Hepatic stellate cell (primary cell): ENCODE results near the gene KCNJ15.

Experiments used
- DNase-seq: peaks from one replicate; pipeline ENCODE4 v3.0.0; 2011; ENCODE audit warnings: low spot score

The KCNJ15 gene

GRCh38 chr21:38299671-38300070, 42.9 kb downstream of the KCNJ15 start:
- no peak for DNase-seq

DNA sequence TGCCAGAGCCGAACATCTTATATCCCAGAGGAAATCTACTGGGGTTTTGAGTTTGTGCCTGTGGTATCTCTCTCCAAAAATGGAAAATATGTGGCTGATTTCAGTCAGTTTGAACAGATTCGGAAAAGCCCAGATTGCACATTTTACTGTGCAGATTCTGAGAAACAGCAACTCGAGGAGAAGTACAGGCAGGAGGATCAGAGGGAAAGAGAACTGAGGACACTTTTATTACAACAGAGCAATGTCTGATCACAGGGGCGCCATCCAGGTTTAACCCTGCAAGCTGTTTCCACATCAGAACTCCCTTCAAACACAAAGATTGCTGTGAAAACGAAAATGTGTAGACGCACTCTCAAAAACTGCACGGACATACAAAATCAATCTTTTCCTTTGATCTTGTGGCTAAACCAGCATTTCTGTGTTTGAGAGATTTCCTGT, 43.4 kb downstream of the KCNJ15 start:
- no peak for DNase-seq

GRCh38 chr21:38301321-38302214, 44.8 kb downstream of the KCNJ15 start:
- no peak for DNase-seq

GRCh38 chr21:38303300-38303699, 46.5 kb downstream of the KCNJ15 start:
- DNase-seq, result peak; percentile 53

GRCh38 chr21:38306433-38307141, 49.8 kb downstream of the KCNJ15 start:
- DNase-seq, result peak; percentile 44

DNA sequence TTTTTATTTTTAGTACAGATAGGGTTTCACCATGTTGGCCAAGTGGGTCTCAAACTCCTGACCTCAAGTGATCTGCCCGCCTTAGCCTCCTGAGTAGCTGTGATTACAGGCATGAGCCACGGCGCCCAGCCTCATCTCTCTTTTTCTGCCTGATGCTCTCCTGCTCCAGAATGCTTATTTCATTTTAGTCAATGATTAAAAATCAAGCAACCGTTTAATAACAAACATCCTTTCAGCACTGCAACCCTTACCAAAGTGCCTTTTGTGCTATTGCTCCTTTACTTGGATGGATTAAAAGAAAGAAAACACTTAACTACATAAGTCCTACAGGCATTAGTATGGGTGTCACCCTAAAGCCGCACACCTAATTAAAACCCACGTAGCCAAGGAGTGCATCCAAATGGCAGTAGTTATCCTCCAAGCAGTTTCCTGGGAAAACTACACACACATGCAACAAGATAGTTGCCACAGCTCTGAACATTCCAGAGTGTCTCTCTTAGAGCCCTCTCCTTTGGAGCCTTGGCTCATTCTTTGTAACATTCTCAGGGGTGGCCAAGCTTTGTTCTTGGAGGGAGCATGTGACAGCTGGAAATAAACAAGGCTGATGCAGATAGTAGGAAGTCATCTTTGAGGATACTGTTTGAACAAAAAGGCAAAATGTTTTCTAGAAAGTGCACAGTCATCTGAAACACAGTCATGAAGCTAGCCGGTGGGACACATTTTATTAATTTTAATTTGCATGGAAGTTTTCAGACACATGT, 51.2 kb downstream of the KCNJ15 start:
- no peak for DNase-seq

DNA sequence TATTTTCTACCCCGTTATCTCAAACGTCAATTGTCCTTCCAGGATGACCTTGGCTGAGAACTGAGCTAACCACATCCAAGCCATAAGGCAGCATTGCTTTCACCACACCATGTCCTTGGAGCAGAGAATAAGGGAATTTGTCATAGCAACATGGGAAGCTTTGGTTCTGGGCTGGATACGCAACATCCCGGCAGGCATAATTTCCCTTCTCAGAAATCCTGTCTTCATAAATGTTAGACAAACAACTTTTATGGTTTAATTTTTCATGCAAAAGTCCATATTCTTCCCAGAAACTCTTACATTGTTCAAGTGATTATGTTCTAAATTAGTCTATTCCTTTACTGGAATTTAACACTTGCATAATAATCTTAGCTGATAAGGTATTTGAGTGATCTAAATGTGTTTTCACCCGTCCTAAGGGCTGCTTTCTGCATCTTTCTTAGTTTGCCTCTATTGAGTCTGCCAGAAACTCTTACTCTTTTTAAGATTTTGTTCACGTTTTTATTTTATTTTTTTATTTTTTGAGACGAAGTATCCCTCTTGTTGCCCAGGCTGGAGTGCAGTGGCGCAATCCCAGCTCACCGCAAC, 51.8 kb downstream of the KCNJ15 start:
- DNase-seq, result no peak

DNA sequence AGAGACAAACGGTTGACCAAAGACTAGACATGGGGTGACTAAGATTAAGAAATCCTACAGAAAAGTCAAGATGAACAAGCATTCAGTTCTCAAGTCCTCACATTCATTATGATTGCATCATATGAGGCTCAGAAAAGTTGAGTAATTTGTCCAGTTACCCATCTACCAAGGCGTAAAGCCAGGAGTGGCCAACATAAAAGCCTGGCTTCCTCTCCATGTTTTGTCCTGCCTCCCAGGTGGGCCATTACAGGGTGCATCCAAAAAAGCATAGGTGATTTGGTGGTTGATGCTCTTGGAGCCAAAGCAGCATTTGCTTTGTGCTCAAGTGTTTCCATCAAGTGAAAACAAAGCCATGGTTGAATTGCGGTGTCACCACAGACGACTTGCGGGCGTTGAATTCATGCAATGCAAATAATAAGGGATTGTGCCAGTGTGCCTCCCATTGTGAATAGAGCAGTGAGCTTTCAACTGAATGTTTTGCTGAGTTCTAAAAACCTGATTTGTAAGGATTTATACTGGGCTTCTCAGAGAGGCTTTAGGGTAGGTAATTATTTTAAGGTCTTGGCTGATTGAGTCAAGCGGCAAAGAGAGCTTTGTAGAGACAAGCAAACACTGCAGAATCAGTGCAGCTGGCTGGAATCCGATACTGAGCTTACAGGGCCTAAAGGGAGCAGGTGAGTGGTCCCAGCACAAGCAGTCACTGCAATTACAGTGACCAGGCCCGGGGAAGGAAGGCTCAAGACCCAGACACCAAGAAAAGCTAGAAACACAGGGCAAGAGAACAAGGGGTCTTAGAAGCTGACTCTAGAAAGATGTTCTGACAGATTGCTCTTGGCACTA, 54.1 kb downstream of the KCNJ15 start:
- no peak for DNase-seq

DNA sequence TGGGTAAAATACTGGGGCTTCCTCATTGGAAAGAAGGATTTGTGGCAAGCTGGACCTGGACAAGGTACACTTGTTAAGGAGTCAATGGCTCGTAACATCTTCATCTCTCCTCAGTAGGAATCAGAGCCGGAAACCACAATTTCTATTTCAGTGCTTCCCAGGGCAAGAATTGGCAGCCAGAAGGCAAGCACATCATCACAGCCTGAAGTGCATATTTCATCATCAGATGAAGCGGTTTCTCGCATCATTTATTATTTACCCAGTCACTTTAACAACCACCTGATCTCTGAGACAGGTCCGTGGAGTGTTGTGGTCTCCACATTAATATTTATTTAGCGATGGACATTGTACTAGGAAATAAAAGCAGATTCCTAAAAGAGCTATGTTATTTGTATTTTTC, 55.0 kb downstream of the KCNJ15 start:
- DNase-seq, result no peak

GRCh38 chr21:38312822-38313221, 56.0 kb downstream of the KCNJ15 start:
- no peak for DNase-seq

DNA sequence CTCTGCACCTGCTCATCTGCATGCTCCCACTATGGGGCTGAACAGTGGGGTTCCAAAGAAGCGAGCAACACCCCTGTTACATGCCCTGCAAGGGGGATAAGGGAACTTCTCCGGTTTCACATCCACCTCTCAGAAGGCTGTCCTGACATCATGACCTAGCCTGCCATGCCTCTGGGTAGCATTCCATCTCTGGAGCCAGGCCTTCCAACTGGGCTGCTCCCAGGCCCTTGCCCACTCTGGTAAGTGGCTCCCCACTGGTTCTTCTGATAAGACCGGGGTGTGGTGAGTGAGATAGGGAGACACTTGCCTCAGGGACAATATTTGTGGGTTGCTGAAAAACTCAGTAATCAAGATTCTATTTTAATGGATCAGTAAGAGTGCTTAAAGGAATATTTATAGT, 57.8 kb downstream of the KCNJ15 start:
- no peak for DNase-seq

GRCh38 chr21:38315122-38315521, 58.3 kb downstream of the KCNJ15 start:
- DNase-seq, result no peak

DNA sequence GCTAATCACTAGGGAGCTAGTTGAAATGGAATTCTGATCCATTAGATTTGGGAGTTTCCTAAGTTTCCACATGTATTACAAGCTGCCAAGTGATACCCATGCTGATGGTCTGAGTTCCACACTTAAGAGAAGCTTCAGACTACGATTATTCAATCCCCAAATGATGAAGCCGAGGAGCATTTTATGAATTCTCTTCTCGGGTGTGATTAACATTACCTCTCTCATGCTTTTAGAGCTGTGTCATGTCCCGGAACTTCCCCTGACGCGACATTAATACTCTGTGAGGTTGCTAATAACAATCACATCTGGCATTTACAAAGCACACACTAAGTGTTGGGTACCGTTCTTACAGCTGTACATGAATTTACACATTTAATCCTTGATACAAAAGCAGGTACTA, 63.0 kb downstream of the KCNJ15 start:
- no peak for DNase-seq

DNA sequence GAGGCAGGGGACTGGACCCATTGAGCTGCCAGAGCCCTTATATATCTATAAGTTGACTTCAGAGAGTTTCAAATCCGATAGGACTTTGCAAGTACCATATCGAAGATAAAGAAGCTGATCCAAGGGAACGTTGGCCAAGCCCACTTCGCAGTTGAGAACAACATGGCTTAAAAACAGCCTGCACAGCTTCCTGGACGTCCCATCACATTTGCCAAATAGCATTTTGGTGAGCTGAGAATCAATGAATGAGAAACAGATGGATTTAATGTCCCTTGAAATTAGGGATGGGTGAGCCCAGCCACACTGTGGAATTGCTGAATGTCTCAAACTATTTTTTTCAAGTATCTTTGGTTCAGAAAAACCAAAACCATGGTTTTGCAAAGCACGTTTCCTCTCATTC, 64.8 kb downstream of the KCNJ15 start:
- DNase-seq, result no peak

GRCh38 chr21:38322311-38322950, 65.6 kb downstream of the KCNJ15 start:
- DNase-seq, result no peak

DNA sequence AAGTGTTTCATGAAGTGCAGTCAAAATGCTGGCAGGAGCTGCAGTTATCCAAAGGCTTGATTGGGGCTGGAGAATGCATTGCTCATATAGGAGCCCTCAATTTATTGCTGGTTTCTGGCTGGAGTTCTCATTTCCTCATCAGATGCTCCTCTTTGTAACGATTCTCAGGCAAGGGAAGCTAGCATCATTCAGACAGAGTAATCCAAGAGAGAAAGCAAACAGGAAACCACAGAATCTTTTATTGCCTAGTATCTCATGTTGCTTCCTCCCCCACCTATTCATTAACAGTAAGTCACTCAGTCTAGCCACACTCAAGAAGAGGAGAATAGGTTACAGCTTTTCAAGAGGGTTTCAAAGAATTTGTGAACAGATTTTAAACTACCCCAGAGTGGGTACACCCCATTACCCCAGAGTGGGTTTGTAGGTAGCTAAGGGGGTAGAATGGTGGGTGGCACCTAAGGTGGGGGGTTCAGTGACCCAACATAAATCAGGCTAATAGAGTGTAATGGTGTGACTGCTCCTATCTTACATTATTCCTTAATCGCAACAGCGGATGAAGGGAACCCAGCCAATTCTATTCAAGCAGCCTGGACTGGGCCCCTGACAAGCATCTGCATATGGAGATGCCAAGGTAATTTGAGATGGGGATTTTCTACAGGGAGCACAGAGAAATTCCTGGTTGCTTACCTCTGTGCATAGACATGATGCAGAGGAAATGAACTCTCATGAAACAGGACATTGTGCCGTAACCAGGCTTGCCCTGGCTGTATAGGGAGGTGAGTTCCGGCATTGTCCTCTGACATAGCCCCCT, 67.1 kb downstream of the KCNJ15 start:
- DNase-seq, result no peak

DNA sequence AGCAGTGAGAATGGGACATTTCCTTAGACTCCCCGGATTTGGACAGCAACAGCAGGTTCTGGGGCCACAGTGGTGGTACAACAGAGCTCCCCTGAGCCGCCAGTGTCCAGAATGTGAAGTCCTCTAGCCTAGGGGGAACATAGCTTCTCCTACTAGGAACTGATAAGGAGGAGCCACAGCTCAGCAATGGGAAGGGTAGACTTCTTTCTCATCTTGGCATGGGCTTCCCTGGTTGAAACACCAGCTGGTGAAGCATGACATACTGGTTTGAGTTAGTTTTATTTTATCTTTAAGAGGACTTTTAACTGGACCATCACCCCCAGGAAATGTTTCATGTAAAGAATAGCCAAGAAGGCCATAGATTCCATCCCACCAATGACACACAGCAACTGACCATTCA, 68.4 kb downstream of the KCNJ15 start:
- DNase-seq, result no peak

DNA sequence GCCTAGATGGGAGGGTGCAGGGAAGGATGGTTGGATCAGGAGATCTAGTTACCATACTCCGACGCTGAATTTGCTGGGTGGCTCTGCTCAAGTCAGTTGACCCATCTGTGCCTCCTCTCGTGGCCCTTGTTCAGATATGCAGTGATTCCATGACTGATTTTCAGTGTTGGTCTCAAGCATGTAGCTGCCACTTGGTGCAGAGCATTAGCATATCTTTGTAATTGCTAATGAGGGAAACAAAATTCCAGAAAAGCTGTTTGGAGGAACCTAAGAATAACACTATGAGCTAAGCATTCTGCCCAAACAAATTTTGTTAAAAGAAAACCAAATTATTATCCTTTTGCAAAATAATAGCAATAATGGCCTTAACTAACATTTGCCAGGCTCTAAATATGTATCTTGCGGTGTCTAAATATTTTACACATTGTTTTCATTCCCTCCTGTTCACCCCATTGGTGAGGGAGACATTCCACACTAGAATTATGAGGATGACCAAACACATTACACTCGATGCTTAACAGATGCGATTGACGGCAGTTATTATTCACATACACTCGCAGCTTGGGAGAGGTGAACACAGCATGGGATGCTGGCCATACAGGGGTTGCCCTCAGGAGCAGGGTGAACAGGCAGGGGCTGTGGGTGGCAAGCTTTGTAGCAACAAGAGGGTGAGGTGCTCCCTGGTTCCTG, 69.1 kb downstream of the KCNJ15 start:
- DNase-seq, result no peak

DNA sequence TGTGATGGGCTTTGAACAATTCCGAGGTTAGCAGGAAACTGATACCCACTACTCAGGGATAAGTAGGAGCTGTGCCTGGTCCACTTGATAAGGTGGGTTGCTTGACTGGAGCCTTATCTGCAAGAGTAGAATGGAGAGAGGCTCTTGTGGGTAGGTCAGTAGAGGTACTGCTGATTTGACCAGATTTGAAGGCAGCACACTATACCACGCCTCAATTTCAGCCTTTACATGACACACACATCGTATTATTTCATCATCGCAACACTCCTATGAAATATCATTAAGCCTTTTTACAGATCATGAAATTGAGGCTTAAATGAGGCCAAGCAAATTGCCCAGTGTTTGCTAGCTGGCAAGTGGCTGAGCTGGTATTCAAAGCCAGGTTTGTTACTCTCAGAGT, 69.6 kb downstream of the KCNJ15 start:
- DNase-seq, result no peak
